Measurements from ENCODE around the gene SPARCL1.

SPARCL1 gene

GRCh38 chr4:87541956-87542709 lies 13.0 kb upstream of the SPARCL1 start:
- H3K27ac ChIP-seq: no peak overlapping the region
- no peak for DNase-seq (ENCODE audit: low read depth, low spot score)

GRCh38 chr4:87541521-87541920 lies 12.3 kb upstream of the SPARCL1 start:
- DNase-seq (ENCODE audit: low read depth, low spot score): no peak
- H3K27ac ChIP-seq: no peak overlapping the region

- no peak for DNase-seq (ENCODE audit: low read depth, low spot score)
- H3K27ac ChIP-seq: no peak overlapping the region
Observed at GRCh38 chr4:87540146-87541058, 11.2 kb upstream of the SPARCL1 start.

- DNase-seq (ENCODE audit: low read depth, low spot score): no peak
- no peak overlapping the region for H3K27ac ChIP-seq
Observed at GRCh38 chr4:87532907-87533306, 3.7 kb upstream of the SPARCL1 start.

- H3K27ac ChIP-seq: no peak overlapping the region
- DNase-seq (ENCODE audit: low read depth, low spot score): no peak
Observed at GRCh38 chr4:87532109-87532508, 2.9 kb upstream of the SPARCL1 start.

GRCh38 chr4:87531621-87532020 lies 2.4 kb upstream of the SPARCL1 start:
- DNase-seq (ENCODE audit: low read depth, low spot score): no peak
- H3K27ac ChIP-seq: no peak overlapping the region

GRCh38 chr4:87530868-87531267 lies 1.7 kb upstream of the SPARCL1 start:
- DNase-seq (ENCODE audit: low read depth, low spot score): no peak
- H3K27ac ChIP-seq: no peak overlapping the region

- no peak for DNase-seq (ENCODE audit: low read depth, low spot score)
- no peak overlapping the region for H3K27ac ChIP-seq
Observed at GRCh38 chr4:87530229-87530628, 1.1 kb upstream of the SPARCL1 start.

GRCh38 chr4:87527431-87528220 lies 1.6 kb downstream of the SPARCL1 start:
- no peak overlapping the region for H3K27ac ChIP-seq
- no peak for DNase-seq (ENCODE audit: low read depth, low spot score)

- no peak for DNase-seq (ENCODE audit: low read depth, low spot score)
- no peak overlapping the region for H3K27ac ChIP-seq
Observed at GRCh38 chr4:87525636-87526295, 3.4 kb downstream of the SPARCL1 start.

GRCh38 chr4:87524456-87524855 lies 4.7 kb downstream of the SPARCL1 start:
- no peak overlapping the region for H3K27ac ChIP-seq
- DNase-seq (ENCODE audit: low read depth, low spot score): no peak

- DNase-seq (ENCODE audit: low read depth, low spot score): no peak
- H3K27ac ChIP-seq: no peak overlapping the region
Observed at GRCh38 chr4:87523307-87523706, 5.9 kb downstream of the SPARCL1 start.

GRCh38 chr4:87521757-87522374 lies 7.3 kb downstream of the SPARCL1 start:
- DNase-seq (ENCODE audit: low read depth, low spot score): peak; percentile 79
- H3K27ac ChIP-seq: no peak overlapping the region

GRCh38 chr4:87521319-87521718 lies 7.9 kb downstream of the SPARCL1 start:
- no peak overlapping the region for H3K27ac ChIP-seq
- no peak for DNase-seq (ENCODE audit: low read depth, low spot score)

- H3K27ac ChIP-seq: no peak overlapping the region
- no peak for DNase-seq (ENCODE audit: low read depth, low spot score)
Observed at GRCh38 chr4:87517621-87518020, 11.6 kb downstream of the SPARCL1 start.

GRCh38 chr4:87516683-87517082 lies 12.5 kb downstream of the SPARCL1 start:
- no peak overlapping the region for H3K27ac ChIP-seq
- DNase-seq (ENCODE audit: low read depth, low spot score): no peak

GRCh38 chr4:87512400-87512799 lies 16.8 kb downstream of the SPARCL1 start:
- H3K27ac ChIP-seq: no peak overlapping the region
- DNase-seq (ENCODE audit: low read depth, low spot score): no peak

GRCh38 chr4:87511500-87511899 lies 17.7 kb downstream of the SPARCL1 start:
- DNase-seq (ENCODE audit: low read depth, low spot score): no peak
- no peak overlapping the region for H3K27ac ChIP-seq

- no peak for DNase-seq (ENCODE audit: low read depth, low spot score)
- no peak overlapping the region for H3K27ac ChIP-seq
Observed at GRCh38 chr4:87510747-87511146, 18.4 kb downstream of the SPARCL1 start.
